Embryonic facial prominence (tissue), 1 donor: ENCODE results near the gene AGFG2.

ENCODE experiments used
- DNase-seq: peaks from one replicate; pipeline ENCODE4 v3.0.0-alpha.2; 2016; ENCODE audit errors: extremely low spot score

AGFG2 gene

GRCh38 chr7:100572281-100572948 lies 33.4 kb downstream of the AGFG2 start:
- no peak for DNase-seq

GRCh38 chr7:100572949-100573675 lies 34.1 kb downstream of the AGFG2 start:
- DNase-seq = no peak

GRCh38 chr7:100573691-100574361 lies 34.8 kb downstream of the AGFG2 start, which contains the start of gene SAP25:
TSS of gene SAP25 (minus strand) at chr7:100573900. CDS start at chr7:100573742, 158 bp downstream.
- DNase-seq = no peak

GRCh38 chr7:100574362-100575205 lies 35.6 kb downstream of the AGFG2 start:
- DNase-seq = no peak

- DNase-seq = no peak
Observed at GRCh38 chr7:100575206-100575631, 36.2 kb downstream of the AGFG2 start.

GRCh38 chr7:100575746-100576383 lies 36.9 kb downstream of the AGFG2 start:
- DNase-seq = no peak

GRCh38 chr7:100576384-100576993 lies 37.5 kb downstream of the AGFG2 start:
- no peak for DNase-seq

- no peak for DNase-seq
Observed at GRCh38 chr7:100577103-100577502, 38.1 kb downstream of the AGFG2 start.

- DNase-seq = no peak
Observed at GRCh38 chr7:100577507-100577906, 38.5 kb downstream of the AGFG2 start.

- no peak for DNase-seq
Observed at GRCh38 chr7:100578246-100579183, 39.5 kb downstream of the AGFG2 start.

GRCh38 chr7:100580466-100581283 lies 41.7 kb downstream of the AGFG2 start:
- no peak for DNase-seq

- DNase-seq = no peak
Observed at GRCh38 chr7:100582041-100582579, 43.1 kb downstream of the AGFG2 start.

- DNase-seq = no peak
Observed at GRCh38 chr7:100582650-100583049, 43.6 kb downstream of the AGFG2 start.

GRCh38 chr7:100583132-100584053 lies 44.4 kb downstream of the AGFG2 start:
- no peak for DNase-seq

GRCh38 chr7:100584054-100584682 lies 45.2 kb downstream of the AGFG2 start:
- DNase-seq = no peak

GRCh38 chr7:100584683-100585510 lies 45.9 kb downstream of the AGFG2 start:
- no peak for DNase-seq
